H7 (cell line): ENCODE measurements around the gene DSE. TPM values are rescaled to one million over a fixed set of nuclear protein-coding genes. Genes with fewer than 3 reads are reported as not detected.
A peak's percentile ranks its signal among the peaks of the same experiment; 100 is the strongest.

Experiments
- DNase-seq: peaks from one replicate; pipeline ENCODE4 v3.0.0; 2012
- H3K27me3 ChIP-seq: 2 replicates; pipeline ENCODE4 v1.6.0; 2011; ENCODE audit warnings: mild to moderate bottlenecking, low read length; ENCODE audit not compliant: control insufficient read depth, insufficient read depth
- H3K36me3 ChIP-seq: replicated peaks from 2 replicates; pipeline ENCODE4 v1.5.1; 2011; ENCODE audit warnings: low read length; ENCODE audit not compliant: control insufficient read depth, insufficient read depth
- H3K4me3 ChIP-seq: 2 replicates; pipeline ENCODE4 v1.5.1; 2011; ENCODE audit warnings: low read depth, mild to moderate bottlenecking, control low read depth, low read length, moderate library complexity; ENCODE audit not compliant: insufficient read depth
- total RNA-seq: library from RNA; depleted of rRNA; stranded (reverse); fragments of >200 nt; shearing (Covaris generic); gene quantifications from 2 replicates; pipeline ENCODE4 v1.2.3, GENCODE V29; 2014

The DSE gene
- total RNA-seq, 1 experiment from 2014 or later: 39.5 TPM

GRCh38 chr6:116371120-116371917, 572 bp downstream of the DSE start:
- peak overlapping the region; percentile 94 for H3K4me3 ChIP-seq
- no peaks in the 10 kb centered on the region for H3K36me3 ChIP-seq
- DNase-seq: peak; percentile 89
- H3K27me3 ChIP-seq: no peaks in the 10 kb centered on the region

GRCh38 chr6:116371918-116372209, 1.1 kb downstream of the DSE start:
- Histone ChIP-seq H3K36me3 (no peaks in the 10 kb centered on the region), H3K4me3 (peak overlapping the region; percentile 94), H3K27me3 (no peaks in the 10 kb centered on the region)
- DNase-seq: no peak

GRCh38 chr6:116373300-116373699, 2.6 kb downstream of the DSE start:
- DNase-seq: no peak
- H3K27me3 ChIP-seq: no peaks in the 10 kb centered on the region
- H3K36me3 ChIP-seq: no peaks in the 10 kb centered on the region
- H3K4me3 ChIP-seq: no peak overlapping the region

GRCh38 chr6:116373940-116374339, 3.2 kb downstream of the DSE start:
- DNase-seq: no peak
- H3K36me3 ChIP-seq: no peaks in the 10 kb centered on the region
- no peaks in the 10 kb centered on the region for H3K27me3 ChIP-seq
- no peak overlapping the region for H3K4me3 ChIP-seq

GRCh38 chr6:116374586-116374985, 3.8 kb downstream of the DSE start:
- Histone ChIP-seq H3K27me3 (no peaks in the 10 kb centered on the region), H3K4me3 (no peak overlapping the region), H3K36me3 (no peaks in the 10 kb centered on the region)
- DNase-seq: no peak

GRCh38 chr6:116375262-116375661, 4.5 kb downstream of the DSE start:
- H3K4me3 ChIP-seq: no peak overlapping the region
- DNase-seq: no peak
- H3K36me3 ChIP-seq: no peaks in the 10 kb centered on the region
- H3K27me3 ChIP-seq: no peaks in the 10 kb centered on the region

GRCh38 chr6:116376149-116376548, 5.4 kb downstream of the DSE start:
- Histone ChIP-seq H3K36me3 (no peaks in the 10 kb centered on the region), H3K27me3 (no peaks in the 10 kb centered on the region), H3K4me3 (no peak overlapping the region)
- no peak for DNase-seq

GRCh38 chr6:116379764-116380163, 9.0 kb downstream of the DSE start:
- no peaks in the 10 kb centered on the region for H3K36me3 ChIP-seq
- no peak for DNase-seq
- no peaks in the 10 kb centered on the region for H3K27me3 ChIP-seq
- no peak overlapping the region for H3K4me3 ChIP-seq

GRCh38 chr6:116380346-116380745, 9.6 kb downstream of the DSE start:
- Histone ChIP-seq H3K4me3 (no peak overlapping the region), H3K36me3 (no peaks in the 10 kb centered on the region), H3K27me3 (no peaks in the 10 kb centered on the region)
- DNase-seq: no peak

GRCh38 chr6:116381000-116381399, 10.3 kb downstream of the DSE start:
- Histone ChIP-seq H3K27me3 (no peaks in the 10 kb centered on the region), H3K4me3 (no peak overlapping the region), H3K36me3 (no peaks in the 10 kb centered on the region)
- DNase-seq: no peak

GRCh38 chr6:116382587-116382986, 11.8 kb downstream of the DSE start:
- H3K27me3 ChIP-seq: no peaks in the 10 kb centered on the region
- H3K4me3 ChIP-seq: no peak overlapping the region
- no peaks in the 10 kb centered on the region for H3K36me3 ChIP-seq
- DNase-seq: no peak

GRCh38 chr6:116384727-116385458, 14.1 kb downstream of the DSE start:
- no peak for DNase-seq
- Histone ChIP-seq H3K36me3 (no peaks in the 10 kb centered on the region), H3K4me3 (no peak overlapping the region), H3K27me3 (no peaks in the 10 kb centered on the region)

GRCh38 chr6:116385459-116385802, 14.7 kb downstream of the DSE start:
- H3K4me3 ChIP-seq: no peak overlapping the region
- DNase-seq: no peak
- no peaks in the 10 kb centered on the region for H3K27me3 ChIP-seq
- H3K36me3 ChIP-seq: no peaks in the 10 kb centered on the region

- Histone ChIP-seq H3K4me3 (no peak overlapping the region), H3K27me3 (no peaks in the 10 kb centered on the region), H3K36me3 (no peaks in the 10 kb centered on the region)
- no peak for DNase-seq
Measured at GRCh38 chr6:116385921-116386320, 15.2 kb downstream of the DSE start.

GRCh38 chr6:116386581-116387299, 16.0 kb downstream of the DSE start:
- DNase-seq: no peak
- Histone ChIP-seq H3K4me3 (no peak overlapping the region), H3K36me3 (no peaks in the 10 kb centered on the region), H3K27me3 (no peaks in the 10 kb centered on the region)
